HG02610 (cell line): Measurements from ENCODE around the gene CCDC28B.

Experiments
- ATAC-seq: cut with Tn5 transposase; IDR thresholded peaks from one replicate; pipeline ENCODE4 v1.9.1; 2021; ENCODE audit warnings: mild to moderate bottlenecking, moderate library complexity; ENCODE audit not compliant: unreplicated experiment

The CCDC28B gene

GRCh38 chr1:32249831-32250525 is 49.6 kb downstream of the CCDC28B start:
- peak; percentile 61 for ATAC-seq

- no peak for ATAC-seq
Observed at GRCh38 chr1:32250893-32251716, 50.7 kb downstream of the CCDC28B start, which contains the start of gene LCK. Gene LCK (plus strand): TSS chr1:32251265. CDS start chr1:32274330, 23,065 bp downstream.
